Measurements from ENCODE around the gene GTPBP6.

DNA sequence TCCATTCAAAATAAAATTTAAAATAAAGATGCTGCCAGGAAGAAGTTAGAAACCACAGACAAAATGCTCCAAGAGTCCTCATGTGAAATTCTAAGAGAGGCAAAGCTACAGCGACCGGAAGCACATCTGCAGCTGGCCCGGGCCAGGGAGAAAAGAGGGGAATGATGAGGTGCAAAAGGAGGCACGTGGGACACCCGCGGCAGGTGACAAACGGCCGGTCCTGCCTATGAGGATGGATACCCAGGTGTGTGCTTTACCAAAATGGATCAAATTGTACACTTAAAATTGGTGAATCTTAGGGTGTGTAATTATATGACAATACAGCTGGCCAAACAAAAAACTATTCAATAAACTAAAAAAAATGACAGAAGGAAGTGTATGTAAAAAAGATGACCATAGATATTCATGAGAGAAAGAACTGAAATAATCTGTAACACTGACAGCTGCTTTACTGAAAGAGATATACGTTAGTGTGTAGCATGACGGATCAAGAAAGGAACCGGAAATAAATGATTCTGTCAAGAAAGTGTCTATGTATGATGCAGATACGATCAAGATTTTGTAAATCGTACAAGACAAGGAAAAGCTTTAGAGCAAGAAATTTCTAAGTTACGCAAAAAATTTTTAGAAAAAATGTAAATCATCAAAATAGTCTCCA is 38.6 kb upstream of the GTPBP6 start:
- TF ChIP-seq CTCF (IDR thresholded peaks at IDR 0.05) (no peak), POLR2AphosphoS5 (IDR thresholded peaks at IDR 0.05) (no peak), POLR2A (IDR thresholded peaks at IDR 0.05) (no peak), EP300 (IDR thresholded peaks at IDR 0.05) (no peak)
